ENCODE results near the gene CD59.

DNA sequence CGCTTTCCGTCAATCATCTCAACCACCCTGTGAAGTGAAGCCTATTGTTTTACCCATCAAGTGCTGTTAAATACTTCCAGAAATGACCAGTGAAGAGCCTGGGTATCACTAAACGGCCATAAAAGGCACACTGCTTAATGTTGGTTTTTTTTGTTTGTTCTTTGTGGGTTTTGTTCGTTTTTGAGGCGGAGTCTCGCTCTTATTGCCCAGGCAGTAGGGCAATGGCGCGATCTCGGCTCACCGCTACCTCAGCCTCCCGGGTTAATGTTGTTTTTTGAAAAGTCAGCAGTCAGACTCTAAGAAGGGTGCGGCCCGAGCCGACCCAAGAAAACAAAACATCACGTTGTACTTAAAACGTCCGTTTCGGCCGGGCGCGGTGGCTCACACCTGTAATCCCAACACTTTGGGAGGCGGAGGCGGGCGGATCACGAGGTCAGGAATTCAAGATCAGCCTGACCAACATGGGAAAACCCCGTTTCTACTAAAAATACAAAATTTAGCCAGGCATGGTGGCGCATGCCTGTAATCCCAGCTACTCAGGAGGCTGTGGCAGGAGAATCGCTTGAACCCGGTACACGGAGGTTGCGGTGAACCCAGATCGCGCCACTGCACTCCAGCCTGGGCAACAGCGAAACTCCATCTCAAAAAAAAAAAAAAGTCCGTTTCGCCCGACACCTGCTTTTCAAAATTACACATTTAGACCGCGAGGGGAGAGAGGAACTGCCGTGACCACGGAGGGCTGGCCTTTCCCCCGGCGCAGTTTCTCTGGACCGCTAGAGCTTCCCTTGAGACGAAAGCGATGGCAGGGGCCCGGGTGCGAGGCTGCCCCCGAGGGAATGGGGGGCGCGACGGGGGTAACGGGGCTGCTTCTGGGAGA, 714 bp downstream of the CD59 start:
- TF ChIP-seq HNRNPK (IDR thresholded peaks at IDR 0.05; ENCODE audit: low read depth, low read length, poor library complexity, severe bottlenecking) (no peak), SMAD1 (IDR thresholded peaks at IDR 0.05; ENCODE audit: low read depth, low read length, partially characterized antibody) (no peak), CTCF (IDR thresholded peaks at IDR 0.05 in 2 of 3, conservative IDR thresholded peaks at IDR 0.05 in 1 of 3; ENCODE audit: insufficient read depth in 2 of 3, low read depth in 1 of 3, low read length in 3 of 3) (no peak), MTA3 (IDR thresholded peaks at IDR 0.05; ENCODE audit: borderline replicate concordance) (no peak)

All from K562 (cell line).